Activated CD4-positive, alpha-beta T cell treated with anti-CD3 and anti-CD28 coated beads for 1 hour (primary cell): ENCODE data around the gene MYBPHL.
"Not testable (repeated sequence)": the region's sequence is repeated elsewhere in the genome, so short reads cannot be mapped to it uniquely, and the experiment has no call there.

Source experiments
- DNase-seq: peaks from one replicate; pipeline ENCODE4 v3.0.0-alpha.2; 2020

The MYBPHL gene

DNA sequence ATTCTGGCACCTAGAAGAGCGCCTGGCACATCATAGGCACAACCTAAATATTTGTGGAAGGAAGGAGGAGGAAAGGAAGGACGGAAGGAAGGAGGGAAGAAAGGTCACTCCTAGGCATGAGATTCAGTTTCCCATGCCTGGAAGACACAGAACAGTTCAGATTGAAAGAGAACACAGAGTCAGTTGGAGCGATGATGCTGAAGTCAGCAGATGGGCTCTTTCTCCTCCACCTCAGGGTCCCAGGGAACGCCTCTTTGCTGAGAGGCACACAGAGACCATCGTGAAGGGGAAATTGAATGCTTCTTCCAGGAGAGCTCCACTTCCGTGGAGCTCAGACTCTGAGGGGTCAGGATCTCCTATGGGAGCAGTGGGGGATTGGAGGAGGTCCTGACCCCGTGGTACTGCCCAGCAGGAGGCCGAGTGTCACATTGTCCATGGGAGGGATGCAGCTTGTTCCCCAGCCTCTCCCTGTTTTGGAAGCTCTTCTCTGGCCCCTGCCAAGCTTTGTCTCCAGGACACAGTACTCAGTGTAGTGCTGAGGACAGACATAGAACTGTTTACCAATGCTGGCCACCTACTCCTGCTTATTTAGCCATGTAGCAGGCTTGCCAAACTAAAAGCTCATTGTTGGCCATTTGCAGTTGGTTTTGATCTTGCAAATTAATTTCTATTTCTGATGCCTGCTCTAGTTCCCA is 2.4 kb downstream of the MYBPHL start:
- DNase-seq: no peak

DNA sequence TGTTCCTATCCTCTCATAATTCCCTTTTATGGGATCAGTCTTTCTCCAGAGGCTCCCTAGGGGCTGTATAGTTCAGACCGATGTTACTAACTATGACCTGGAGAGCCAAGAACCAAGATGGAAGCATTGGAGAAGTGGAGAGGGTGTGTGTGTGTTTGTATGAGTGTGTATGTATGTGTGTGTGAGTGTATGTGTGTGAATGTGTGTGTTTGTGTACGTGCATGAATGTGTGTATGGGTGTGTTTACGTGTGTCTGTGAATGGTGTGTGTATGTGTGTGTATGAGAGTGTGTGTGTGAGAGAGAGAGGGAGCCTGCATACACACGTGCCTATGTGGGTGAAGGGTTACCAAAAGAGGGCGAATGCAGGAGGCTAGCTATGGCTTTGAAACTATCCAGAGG is 4.9 kb downstream of the MYBPHL start:
- no peak for DNase-seq

DNA sequence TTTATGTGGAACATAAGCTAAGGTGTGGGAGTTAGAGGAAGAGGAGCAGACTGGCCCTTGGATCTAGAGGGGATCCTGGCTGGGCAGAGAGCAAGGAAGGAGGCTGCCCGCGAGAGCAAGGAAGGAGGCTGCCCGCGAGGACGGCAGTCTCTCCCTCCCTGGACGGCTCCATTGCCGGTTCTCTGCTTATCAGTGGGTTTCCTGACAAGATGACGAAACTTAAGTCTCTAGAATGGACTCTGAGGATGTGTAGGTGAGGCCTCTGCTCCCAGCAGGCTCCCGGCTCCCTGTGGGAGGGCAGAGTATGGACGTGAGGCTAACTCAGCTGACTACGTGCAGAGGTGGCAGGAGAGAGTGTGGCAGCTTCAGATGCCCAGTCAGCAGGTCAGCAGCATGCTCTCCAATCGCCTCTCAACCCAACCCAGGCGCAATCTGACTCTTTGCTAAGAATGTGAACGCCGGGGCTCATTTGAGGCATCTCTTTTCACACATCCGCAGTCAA is 6.1 kb downstream of the MYBPHL start:
- DNase-seq: no peak

DNA sequence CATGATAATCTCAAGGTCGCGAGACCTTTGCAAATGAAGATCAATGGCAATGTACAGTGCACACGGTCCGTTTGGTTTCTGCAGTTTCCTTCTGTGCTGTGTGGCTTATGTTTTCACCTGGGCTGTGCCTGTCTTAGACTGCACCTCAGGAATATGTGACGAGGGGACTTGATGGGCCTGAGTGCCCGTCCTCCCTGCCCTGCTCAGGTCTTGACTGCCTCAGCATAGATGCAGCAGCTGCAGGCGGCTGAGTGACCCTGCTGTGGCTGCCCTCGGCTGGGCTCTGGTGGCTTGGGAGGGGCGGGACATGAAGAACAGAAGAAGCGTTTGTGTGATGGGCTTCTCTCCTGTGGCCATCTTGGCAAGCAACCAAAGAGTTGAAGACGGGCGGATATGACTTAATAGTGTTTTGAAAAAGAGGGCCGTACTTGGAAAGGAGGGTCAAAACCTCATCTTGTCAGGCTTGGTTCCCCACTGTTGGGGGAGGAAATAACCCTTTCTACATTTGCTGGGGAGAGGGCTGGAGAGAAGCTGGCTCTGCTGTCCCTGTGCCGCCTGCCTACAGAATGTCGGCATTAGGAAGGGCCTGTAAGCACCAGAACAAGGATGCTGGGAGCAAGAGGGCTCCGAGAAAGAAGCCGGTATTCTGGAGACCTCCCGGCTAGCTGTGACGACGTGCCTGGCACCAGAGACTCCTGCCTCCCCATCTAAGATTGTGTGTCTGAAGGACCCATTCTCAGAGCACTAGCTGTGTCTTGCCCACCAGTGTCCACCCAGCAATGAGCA is 7.1 kb downstream of the MYBPHL start:
- DNase-seq: no peak

DNA sequence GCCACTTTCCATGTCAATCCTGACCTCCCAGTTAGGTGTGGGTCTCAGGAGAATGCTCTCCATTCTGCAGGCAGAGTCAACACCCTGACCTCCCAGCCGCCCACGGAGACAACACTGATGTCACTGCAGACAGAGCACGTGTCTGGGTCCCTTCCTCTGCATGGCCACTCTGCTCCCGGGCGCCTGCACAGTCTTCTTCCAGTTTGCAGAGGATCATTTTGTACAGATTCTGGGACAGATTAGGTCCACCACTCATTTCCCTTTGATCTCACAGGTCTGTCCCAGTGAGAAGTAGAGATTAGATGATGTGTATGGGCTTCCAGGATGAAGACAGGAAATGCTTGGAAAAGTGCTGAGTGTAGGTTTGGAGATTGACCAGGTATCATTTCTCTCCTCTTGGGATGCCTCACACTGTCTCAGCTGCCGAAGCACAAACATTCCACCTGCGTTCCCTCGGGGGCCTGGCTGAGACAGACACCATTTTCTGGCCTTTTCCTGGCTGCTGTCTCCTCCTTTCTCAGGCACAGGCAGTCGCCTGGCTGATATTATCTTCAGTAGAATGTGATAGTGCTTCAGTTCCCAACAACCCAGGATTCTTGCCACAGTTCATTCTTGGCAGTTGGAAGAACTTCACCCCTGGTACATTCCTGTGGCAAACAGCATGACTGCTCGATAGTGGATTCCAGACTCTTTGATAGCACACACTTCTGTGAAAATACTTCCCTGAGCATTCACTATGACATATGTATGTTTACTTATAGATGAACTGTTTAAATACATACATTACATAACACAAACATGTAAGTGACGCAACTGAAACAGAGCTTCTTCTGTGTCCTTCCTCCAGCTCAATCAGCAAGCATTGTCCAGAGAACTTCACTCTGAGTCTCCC is 7.9 kb downstream of the MYBPHL start:
- DNase-seq: no peak

DNA sequence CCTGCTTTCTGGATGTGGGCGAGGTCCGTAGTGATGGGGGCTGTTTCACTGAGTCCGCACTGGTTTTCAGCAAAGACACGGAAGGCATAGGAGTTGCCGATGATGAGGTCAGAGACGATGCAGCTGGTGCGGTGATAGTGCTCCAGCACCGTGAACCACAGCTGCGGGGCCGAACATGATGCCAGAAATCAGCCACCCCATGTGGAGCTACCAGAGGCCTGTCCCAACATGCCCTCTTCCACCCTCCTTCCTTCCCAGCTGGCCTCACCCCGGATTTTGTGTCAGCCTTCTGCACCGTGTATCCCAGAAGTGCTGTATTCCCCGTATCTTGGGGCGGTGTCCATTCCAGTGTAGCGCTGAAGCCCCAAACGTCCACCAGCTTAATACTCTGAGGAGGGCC is 10.0 kb downstream of the MYBPHL start:
- no peak for DNase-seq

DNA sequence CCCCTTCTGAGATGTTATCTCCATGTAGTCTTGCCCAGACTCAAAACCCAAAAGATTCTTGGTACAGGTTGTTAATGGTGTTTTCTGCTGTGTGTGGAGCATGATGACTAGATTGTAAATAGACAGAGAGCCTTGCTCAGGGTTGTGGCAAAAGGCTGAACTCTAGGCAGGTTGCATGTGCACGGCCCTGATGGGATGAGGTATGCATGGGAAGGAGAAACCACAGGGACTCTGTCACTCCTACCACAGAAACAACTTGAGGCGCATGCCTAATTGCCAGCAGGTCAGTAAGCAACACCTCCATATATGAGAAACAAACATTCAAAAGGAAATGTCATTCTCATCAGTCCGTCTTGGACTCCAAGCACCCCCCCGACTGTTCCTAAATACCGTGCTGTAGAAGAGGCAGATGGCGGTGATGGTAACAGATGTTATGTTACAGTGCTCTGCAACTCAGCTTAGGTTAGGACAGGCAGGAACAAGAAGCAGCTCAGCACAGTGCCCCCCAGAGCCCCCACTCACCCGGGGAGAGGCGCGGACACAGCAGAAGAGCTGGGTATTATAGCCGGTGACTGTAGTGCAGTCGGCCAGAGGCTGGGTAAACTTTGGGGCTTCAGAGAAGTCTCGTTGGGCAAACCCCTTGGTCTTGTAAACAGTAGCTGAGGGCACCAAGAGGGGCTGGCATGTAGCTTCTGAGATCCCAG is 10.9 kb downstream of the MYBPHL start:
- DNase-seq: no peak

DNA sequence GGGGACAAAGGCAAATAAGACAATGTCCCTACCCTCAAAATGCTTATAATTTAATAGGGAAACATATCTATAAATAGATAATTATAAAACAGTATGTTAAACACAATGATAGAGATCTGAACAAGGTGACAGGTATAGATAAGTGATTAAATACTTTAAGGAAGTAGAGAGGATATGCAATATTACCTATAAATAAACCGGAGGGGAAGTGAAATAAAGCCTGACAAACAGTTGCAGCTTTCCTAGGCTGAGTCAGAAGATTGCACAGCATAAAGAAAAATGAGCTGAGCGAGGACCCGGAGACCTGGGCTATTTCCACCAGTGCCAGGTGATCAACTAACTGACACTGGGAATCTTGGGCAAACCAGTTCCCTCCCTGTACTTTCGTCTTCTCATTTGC is 12.3 kb downstream of the MYBPHL start:
- no peak for DNase-seq

DNA sequence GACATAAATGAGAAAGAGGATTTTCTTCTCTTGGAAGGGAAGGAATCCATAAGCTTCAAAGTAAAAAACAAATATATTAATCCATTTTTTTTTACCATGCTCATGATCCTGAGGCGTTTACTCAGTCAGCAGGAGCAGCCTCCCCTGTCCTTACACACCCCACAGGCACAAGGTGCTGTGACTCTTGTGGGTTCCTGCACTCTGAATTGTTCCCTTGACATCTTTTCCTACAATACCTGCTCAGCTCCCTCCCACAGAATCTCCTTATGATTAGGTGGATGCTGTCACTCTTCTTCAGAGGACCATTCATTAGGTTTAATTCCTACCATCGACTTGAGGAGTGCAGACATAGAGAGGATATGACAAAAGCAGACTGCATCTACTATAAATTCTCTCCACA is 13.8 kb downstream of the MYBPHL start:
- no peak for DNase-seq

DNA sequence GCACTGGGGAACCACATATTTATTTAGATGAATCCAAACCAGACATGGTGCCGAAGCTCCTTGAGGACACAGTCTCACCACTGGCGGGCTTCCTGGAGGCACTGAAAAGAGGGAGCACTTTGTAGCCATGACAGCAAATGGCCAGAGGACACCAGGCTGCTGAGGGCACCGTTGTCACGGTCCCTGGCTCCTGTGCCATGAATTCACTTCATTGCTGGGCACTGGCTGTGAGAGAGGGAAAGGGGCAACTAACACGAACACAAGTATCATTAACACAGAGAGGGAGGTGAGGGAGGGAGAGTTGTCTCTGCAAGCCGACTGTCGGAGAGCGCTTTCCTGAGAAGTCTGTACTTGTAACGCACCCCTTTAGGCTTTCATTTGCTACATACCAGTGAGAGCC is 14.4 kb downstream of the MYBPHL start:
- DNase-seq: no peak

DNA sequence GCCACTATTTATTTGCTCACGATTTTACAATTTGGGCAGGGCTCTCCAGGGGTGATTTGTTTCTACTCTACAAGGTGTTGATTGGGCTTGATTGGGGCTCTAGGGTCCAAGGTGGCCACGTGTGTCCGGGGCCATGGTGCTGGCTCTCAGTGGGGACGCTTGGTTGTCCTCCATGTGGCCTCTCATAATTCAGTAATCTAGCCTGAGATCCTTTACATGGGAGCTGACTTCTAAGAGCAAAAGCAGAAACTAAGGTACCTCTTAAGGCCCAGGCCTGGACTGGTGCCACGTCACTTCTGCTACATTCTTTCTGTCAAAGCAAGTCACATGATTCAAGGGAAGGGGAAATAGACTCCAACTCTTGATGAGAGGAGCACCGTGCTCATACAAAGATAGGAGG is 15.8 kb downstream of the MYBPHL start:
- no peak for DNase-seq

DNA sequence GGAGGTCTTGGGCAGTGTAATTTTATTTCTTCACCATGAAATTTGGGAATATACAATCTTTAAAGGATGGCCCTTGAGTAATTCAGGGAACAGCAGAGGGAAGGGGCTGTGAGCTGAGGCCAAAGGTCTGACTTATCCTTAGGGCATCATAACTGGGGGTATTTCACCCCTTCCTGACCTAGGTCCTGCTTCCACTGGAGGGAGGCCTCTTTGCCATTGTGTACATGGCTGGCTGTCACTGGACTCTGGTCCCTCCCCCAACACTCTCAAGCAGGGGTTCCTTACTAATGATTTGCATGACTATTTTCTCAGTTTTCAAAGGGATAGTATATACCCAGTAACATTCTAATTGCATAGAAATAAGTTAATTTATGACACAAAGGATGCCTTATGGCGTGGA is 16.7 kb downstream of the MYBPHL start:
- no peak for DNase-seq

DNA sequence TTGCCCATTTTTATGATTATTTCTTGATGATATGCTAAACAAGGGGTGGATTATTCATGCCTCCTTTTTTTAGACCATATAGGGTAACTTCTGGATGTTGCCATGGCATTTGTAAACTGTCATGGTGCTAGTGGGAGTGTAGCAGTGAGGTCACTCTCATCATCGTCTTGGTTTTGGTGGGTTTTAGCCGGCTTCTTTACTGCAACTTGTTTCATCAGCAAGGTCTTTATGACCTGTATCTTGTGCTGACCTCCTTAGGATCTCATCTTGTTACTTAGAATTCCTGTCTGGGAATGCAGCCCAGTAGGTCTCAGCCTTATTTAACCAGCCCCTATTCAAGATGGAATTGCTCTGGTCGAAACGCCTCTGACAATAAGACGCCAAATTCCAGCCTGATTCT is 20.0 kb downstream of the MYBPHL start:
- not testable (repeated sequence) for DNase-seq

DNA sequence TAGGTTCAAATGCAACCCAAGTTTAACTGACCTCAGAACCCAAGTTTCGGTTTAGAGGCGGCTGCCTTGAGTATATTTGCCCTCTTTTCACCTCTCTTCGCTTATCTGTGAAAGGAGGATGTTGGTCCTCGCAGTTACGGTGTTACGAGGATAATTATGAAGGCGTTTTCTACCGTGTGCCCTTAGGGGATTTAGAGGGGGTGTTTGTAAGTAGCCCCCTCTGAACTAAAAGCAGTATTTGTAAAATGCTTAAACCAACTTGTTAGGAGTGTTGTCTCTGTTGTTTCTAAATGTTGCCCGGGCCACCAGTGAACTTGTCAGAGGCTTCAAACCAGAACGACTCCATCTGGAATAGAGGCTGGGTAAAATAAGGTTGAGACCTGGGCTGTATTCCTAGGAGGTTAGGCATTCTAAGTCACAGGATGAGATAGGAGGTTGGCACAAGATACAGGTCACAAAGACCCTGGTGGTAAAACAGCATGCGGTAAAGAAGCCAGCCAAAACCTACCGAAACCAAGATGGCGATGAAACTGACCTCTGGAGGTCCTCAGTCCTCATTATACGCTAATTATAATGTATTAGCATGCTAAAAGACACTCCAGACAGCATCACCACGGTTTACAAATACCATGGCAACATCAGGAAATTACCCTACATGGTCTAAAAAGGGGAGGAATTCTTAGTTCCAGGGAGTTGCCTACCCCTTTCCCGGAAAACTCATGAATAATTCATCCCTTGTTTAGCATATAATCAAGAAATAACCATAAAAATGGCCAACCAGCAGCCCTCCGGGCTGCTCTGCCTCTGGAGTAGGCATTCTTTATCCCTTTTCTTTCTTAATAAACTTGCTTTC is 22.8 kb downstream of the MYBPHL start:
- DNase-seq: no peak

DNA sequence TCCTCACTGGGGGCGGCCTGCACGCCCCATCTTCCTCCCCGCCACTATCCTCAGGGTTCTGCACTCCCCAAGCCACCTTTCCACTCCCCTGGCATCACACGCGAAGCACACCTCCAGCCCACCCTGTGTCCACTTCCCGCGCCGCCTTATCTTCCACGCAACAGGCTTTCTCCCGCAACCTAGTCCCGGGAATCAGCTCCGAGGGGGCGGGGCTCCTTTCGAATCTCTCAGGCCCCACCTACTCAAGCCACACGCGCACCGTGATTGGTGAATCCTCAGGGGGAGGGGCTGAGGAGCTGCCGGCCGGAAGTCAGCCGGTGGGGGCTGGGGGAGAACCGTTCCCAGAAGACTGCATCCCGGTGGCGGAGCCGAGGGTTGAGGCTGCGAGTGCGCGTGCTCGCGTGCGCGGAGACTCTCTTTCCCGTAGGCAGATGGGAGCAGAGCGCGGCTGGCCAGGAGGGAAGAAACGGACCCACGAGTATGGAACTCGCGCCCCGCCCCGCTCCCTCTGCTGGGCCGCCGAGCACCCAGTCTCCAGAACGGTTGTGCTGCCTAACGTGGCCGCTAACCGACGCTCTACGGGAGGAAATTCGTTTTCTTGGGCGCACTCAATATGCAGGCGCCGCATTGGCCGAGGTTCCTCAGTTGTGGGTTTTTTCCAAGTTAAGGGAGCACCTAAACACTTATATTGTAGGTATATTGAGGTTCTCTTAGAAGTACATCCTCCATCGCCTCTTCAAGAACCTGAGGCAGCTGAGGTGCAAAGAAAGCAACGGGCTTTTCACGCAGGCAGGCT is 23.7 kb downstream of the MYBPHL start, which contains the start of gene PSRC1:
PSRC1 (minus strand) TSS at position 194 of the 796 bp plus-strand sequence.
- DNase-seq: peak; percentile 79

DNA sequence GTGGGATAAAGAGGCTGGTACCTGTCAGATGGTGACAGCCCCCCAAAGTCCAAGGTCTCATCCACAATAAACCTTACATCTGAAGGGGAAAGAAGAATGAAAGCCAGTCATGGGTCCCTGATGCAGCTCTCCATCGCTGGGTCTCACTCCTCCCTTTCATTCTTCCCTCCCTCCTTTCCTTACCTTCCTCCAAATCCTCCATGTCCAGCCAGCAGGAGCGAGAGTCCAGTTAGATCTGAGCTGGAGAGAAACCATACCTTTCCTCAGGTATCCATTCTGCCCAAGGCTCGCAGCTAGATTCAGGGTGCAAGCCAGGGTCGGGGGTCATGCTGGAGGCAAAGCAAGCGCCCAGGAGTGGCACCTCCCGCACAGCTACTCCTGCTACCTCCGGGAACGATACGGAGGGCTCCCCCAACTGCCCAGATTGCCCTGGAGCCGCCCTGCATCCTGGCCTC is 24.3 kb downstream of the MYBPHL start:
- no peak for DNase-seq

DNA sequence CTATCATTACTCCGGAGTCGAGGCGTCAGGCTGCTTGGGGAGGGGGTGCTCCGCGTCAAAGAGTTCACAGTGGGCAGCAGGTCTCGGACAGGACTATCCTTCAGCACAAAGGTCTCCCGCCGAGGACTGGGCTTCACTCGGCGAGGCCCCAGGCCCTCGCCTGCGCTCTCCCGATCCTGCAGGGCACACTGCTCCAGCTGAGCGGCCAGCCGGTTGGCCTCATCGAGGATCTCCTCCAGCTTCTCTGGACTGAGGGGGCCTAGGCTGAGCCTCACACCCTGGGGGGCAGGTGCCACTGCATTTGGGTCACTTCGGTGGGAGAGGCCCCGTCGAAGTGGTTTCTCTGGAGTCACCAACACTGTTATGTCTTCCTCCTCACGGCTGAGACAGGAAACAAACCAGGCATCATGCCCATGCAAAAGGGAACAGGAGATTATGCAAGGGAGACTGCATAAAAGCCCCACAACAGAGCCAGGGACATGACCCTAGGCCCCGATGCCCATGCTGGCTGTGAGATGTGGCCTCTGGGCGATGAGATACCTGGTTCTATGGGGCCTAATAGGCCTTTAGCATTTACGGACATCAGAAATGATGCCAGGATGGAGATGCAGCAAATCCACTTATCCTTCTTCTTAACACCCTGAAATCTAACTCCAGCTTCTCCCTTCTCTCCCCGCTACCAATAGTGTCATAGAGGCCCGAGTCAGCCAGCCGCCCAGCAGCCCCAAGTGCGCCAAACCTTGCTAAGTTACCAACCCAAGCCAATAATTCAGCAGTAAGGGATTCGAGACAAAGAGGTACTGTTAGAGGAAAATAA is 24.9 kb downstream of the MYBPHL start:
- DNase-seq: no peak

DNA sequence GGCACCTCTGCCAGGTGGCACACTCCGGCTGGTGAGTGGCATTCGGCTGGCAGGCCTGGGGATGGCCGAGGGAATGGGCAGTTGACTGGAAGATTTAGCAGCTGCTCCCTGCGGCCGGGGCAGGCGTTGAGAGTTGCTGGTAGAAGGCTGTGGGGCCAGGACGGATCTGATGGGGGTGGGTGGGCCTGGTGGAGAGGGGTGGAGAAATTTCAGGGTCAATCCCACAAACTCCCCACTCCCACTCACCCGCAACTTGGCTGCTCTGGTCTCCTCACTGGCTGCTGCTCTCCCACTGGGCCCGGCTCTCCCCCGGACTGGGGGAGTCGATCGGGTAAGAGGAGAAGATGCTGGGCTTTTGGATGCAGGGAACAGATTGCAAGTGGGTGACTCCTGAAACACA is 25.9 kb downstream of the MYBPHL start:
- no peak for DNase-seq

DNA sequence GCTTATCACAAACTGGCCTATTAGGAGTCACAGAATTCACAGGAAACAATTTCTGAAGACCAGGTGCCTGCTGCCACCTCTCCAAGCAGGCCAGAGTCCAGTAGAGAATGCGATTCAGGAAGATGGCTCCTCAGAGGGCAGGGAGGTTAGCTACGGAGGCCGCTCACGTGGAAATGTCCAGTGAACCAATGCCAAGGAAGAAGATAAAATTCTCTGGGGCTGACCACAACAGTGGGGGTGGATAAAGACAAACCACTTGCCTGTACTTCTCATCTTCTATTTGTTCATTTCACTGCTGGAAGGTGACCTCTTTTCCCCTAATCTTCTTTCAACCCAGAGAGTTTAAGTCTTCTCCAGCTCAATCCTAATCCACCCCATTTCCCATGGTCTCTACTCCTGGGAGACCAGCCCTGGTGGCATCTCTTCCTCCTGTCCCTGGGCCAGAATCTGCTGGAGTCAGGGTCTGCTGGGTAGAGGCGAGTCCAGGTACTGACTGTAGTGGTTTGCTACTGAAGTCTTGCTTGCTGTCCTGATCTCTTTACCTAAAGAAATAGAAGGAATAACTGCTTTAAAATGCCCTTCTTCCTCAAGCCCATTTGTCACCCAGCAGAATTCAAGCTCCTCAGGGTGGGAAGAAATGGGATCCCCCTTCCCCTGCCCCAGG is 27.1 kb downstream of the MYBPHL start:
- DNase-seq: no peak
